Urothelium cell line (cell line): ENCODE data around the gene DNAH8.
"Not testable (repeated sequence)": the region's sequence is repeated elsewhere in the genome, so short reads cannot be mapped to it uniquely, and the experiment has no call there.

Source experiments
- DNase-seq: peaks from one replicate; pipeline ENCODE4 v3.0.0; 2011; ENCODE audit warnings: low spot score, mixed read lengths
- FAIRE-seq: peaks from 2 replicates; lab custom pipeline; 2011; peaks lifted over from hg19 to GRCh38; lab: Jason Lieb, UNC

DNAH8 gene

GRCh38 chr6:38836585-38836984 is 121.5 kb downstream of the DNAH8 start:
- DNase-seq (no peak), FAIRE-seq (no peak)

GRCh38 chr6:38837101-38837500 is 122.0 kb downstream of the DNAH8 start:
- DNase-seq (no peak), FAIRE-seq (no peak)

- FAIRE-seq (no peak), DNase-seq (no peak)
These were observed 128.7 kb downstream of the DNAH8 start for GRCh38 chr6:38843798-38844197.

GRCh38 chr6:38845931-38846330 is 130.8 kb downstream of the DNAH8 start:
- DNase-seq (no peak), FAIRE-seq (no peak)

- DNase-seq (no peak), FAIRE-seq (no peak)
These were observed 131.2 kb downstream of the DNAH8 start for GRCh38 chr6:38846361-38846760.

GRCh38 chr6:38846844-38847243 is 131.7 kb downstream of the DNAH8 start:
- no peak for FAIRE-seq
- DNase-seq, result peak; percentile 62

GRCh38 chr6:38847497-38847896 is 132.4 kb downstream of the DNAH8 start:
- DNase-seq (no peak), FAIRE-seq (no peak)

DNA sequence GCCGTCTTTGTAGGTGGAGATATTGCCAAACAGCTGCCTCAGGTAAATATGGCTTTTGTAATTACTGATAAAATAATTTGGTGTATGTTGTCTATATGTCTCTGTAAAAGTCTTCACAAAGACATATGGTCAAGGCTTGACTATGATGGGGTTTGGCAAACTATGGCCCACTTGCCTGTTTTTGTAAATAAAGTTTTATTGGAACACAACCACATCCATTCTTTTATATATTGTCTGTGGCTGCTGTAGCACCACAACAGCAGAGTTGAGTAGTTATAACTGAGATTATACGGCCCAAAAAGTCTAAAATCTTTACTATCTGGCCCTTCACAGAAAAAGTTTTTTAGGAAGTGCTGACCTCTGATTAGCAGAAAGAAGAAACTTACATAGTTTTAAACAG is 133.6 kb downstream of the DNAH8 start:
- DNase-seq (no peak), FAIRE-seq (no peak)

- FAIRE-seq, result no peak
- no peak for DNase-seq
These were observed 137.1 kb downstream of the DNAH8 start for GRCh38 chr6:38852215-38852614.

- DNase-seq (no peak), FAIRE-seq (no peak)
These were observed 138.1 kb downstream of the DNAH8 start for GRCh38 chr6:38853236-38853635.

GRCh38 chr6:38856492-38856891 is 141.4 kb downstream of the DNAH8 start:
- DNase-seq (no peak), FAIRE-seq (no peak)

GRCh38 chr6:38857815-38858214 is 142.7 kb downstream of the DNAH8 start:
- no peak for DNase-seq
- FAIRE-seq, result no peak

DNA sequence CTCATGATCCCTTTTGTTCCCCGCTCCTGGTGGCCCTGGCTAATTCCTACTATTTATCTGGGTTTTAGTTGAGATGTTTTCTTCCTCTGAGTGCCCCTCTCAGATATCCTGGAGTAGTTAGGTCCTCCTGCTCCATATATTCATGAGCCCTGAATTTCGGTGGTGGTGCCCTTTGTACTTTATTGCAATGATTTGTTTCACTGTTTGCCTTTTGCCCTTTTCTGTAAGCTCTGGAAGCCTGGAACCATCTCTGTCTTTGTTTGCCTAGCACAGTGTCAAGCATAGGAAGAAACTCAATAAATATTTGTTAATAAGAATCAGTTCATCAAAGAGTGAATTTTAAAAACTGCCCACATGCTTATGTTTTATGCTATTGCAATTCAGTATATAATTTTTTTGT is 144.9 kb downstream of the DNAH8 start:
- no peak for DNase-seq
- FAIRE-seq, result no peak

- FAIRE-seq (no peak), DNase-seq (no peak)
These were observed 146.9 kb downstream of the DNAH8 start for GRCh38 chr6:38861926-38862401.

- no peak for FAIRE-seq
- no peak for DNase-seq
These were observed 150.5 kb downstream of the DNAH8 start for GRCh38 chr6:38865521-38866174.

- DNase-seq (no peak), FAIRE-seq (no peak)
These were observed 152.6 kb downstream of the DNAH8 start for GRCh38 chr6:38867726-38868125.

GRCh38 chr6:38871741-38872568 is 156.8 kb downstream of the DNAH8 start:
- DNase-seq, result peak; percentile 68
- FAIRE-seq, result peak; percentile 61

- FAIRE-seq, result no peak
These were observed 157.9 kb downstream of the DNAH8 start for GRCh38 chr6:38873001-38873400.

DNA sequence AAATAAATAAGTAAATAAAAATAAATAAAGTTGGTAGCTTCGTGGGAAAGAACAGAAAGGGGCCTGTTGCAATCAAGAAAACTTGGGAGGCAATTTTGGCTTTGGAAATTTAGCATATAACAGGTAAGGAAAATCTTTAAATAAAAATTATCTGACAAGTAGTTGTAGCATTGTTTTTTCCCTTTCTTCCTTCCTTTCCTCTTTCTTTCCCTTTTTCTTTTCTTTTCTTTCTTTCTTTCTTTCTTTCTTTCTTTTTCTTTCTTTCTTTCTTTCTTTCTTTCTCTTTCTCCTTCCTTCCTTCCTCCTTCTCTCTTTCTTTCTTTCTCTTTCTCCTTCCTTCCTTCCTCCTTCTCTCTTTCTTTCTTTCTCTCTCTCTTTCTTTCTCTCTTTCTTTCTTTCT is 158.7 kb downstream of the DNAH8 start:
- not testable (repeated sequence) for DNase-seq, FAIRE-seq

More at GRCh38 chr6:38873001-38873400, 157.9 kb downstream of the DNAH8 start:
- no peak for DNase-seq

DNA sequence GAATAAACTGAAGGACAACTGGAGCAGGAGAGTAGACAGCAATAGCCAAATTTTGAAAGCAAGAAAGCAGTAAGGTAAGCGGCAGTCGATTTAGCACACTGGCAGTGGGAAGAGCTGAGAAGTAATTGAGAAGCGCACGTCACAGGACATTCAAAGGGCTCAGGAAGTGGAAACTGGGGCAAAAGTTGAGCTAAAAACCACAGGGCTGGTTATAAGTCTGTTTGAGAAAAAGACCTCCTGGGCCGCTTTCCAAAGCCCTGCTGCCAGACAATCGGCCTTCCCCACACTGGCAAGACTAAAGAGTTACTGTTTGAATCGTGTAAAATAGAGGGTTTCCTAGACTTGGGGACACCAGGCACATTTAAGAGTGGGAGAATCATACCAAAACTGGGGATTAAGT is 161.4 kb downstream of the DNAH8 start:
- DNase-seq, result no peak
- FAIRE-seq, result no peak

- no peak for FAIRE-seq
- DNase-seq, result no peak
These were observed 162.6 kb downstream of the DNAH8 start for GRCh38 chr6:38877721-38878120.

GRCh38 chr6:38882157-38882556 is 167.0 kb downstream of the DNAH8 start:
- DNase-seq (no peak), FAIRE-seq (no peak)
